Mesothelial cell of epicardium (in vitro differentiated cells): ENCODE measurements around the gene CHI3L1. TPM values are rescaled to one million over a fixed set of nuclear protein-coding genes. Genes with fewer than 3 reads are reported as not detected.

ENCODE experiments used
- DNase-seq, 2 experiments: peaks; one replicate each; pipeline ENCODE4 v3.0.0; 2021; ENCODE audit warnings: low spot score in 2 of 2; ENCODE audit not compliant: unreplicated experiment in 2 of 2
- H3K27ac Mint-ChIP-seq: 2 replicates; pipeline ENCODE4 v1.8.0; 2021; ENCODE audit warnings: mixed read lengths
- H3K27me3 Mint-ChIP-seq: 2 replicates; pipeline ENCODE4 v1.8.0; 2021; ENCODE audit warnings: low read depth, mixed read lengths
- H3K36me3 Mint-ChIP-seq: 2 replicates; pipeline ENCODE4 v1.8.0; 2021; ENCODE audit warnings: mixed read lengths
- H3K4me1 Mint-ChIP-seq: 2 replicates; pipeline ENCODE4 v1.8.0; 2021; ENCODE audit warnings: mixed read lengths
- H3K4me3 Mint-ChIP-seq: 2 replicates; pipeline ENCODE4 v1.8.0; 2021; ENCODE audit warnings: mild to moderate bottlenecking, moderate library complexity, mixed read lengths
- H3K9me3 Mint-ChIP-seq: 2 replicates; pipeline ENCODE4 v1.8.0; 2021; ENCODE audit warnings: mixed read lengths
- CTCF ChIP-seq: fragments of 200-600 bp; sonication (generic); IDR thresholded peaks from one replicate; pipeline ENCODE4 v1.5.0; 2021; ENCODE audit warnings: antibody characterized with exemption; ENCODE audit not compliant: unreplicated experiment
- total RNA-seq: library from RNA; stranded (reverse); gene quantifications from 3 replicates; pipeline ENCODE4 v1.2.1, GENCODE V29; 2021

CHI3L1 gene
- total RNA-seq, 1 donor from 2014 or later: 0.22 TPM

- no peak overlapping the region for H3K4me3 Mint-ChIP-seq
- H3K27ac Mint-ChIP-seq: no peak overlapping the region
- no peaks in the 10 kb centered on the region for H3K36me3 Mint-ChIP-seq
- no peaks in the 10 kb centered on the region for H3K27me3 Mint-ChIP-seq
- no peaks in the 10 kb centered on the region for H3K9me3 Mint-ChIP-seq
- no peak for DNase-seq
- no peak for TF ChIP-seq CTCF
- H3K4me1 Mint-ChIP-seq: peaks cover 14% of the 10 kb centered on the region
Measured at GRCh38 chr1:203142684-203143408, 43.7 kb downstream of the CHI3L1 start.

- no peak for DNase-seq
- H3K36me3 Mint-ChIP-seq: no peaks in the 10 kb centered on the region
- H3K27me3 Mint-ChIP-seq: no peaks in the 10 kb centered on the region
- H3K27ac Mint-ChIP-seq: no peak overlapping the region
- peaks cover 14% of the 10 kb centered on the region for H3K4me1 Mint-ChIP-seq
- H3K9me3 Mint-ChIP-seq: no peaks in the 10 kb centered on the region
- no peak for TF ChIP-seq CTCF
- no peak overlapping the region for H3K4me3 Mint-ChIP-seq
Measured at GRCh38 chr1:203142124-203142523, 44.4 kb downstream of the CHI3L1 start.

- no peak for TF ChIP-seq CTCF
- Mint-ChIP-seq H3K27ac (peak overlapping the region; percentile 64), H3K9me3 (no peaks in the 10 kb centered on the region), H3K27me3 (no peaks in the 10 kb centered on the region), H3K4me3 (no peak overlapping the region), H3K36me3 (no peaks in the 10 kb centered on the region), H3K4me1 (peaks cover 14% of the 10 kb centered on the region)
- DNase-seq: no peak
Measured at GRCh38 chr1:203140743-203141520, 45.6 kb downstream of the CHI3L1 start.

- no peaks in the 10 kb centered on the region for H3K9me3 Mint-ChIP-seq
- no peaks in the 10 kb centered on the region for H3K36me3 Mint-ChIP-seq
- TF ChIP-seq CTCF: no peak
- H3K27me3 Mint-ChIP-seq: no peaks in the 10 kb centered on the region
- peak overlapping the region; percentile 64 for H3K27ac Mint-ChIP-seq
- H3K4me3 Mint-ChIP-seq: no peak overlapping the region
- H3K4me1 Mint-ChIP-seq: peaks cover 8% of the 10 kb centered on the region
- no peak for DNase-seq
Measured at GRCh38 chr1:203139976-203140475, 46.5 kb downstream of the CHI3L1 start.

- no peak for DNase-seq
- Mint-ChIP-seq H3K27me3 (no peaks in the 10 kb centered on the region), H3K9me3 (no peaks in the 10 kb centered on the region), H3K4me3 (no peak overlapping the region), H3K36me3 (no peaks in the 10 kb centered on the region), H3K4me1 (peaks cover 9% of the 10 kb centered on the region), H3K27ac (no peak overlapping the region)
- no peak for TF ChIP-seq CTCF
Measured at GRCh38 chr1:203138066-203138465, 48.4 kb downstream of the CHI3L1 start.
